ENCODE results near the gene HACD1.

The HACD1 gene

GRCh38 chr10:17586821-17587234, 30.3 kb downstream of the HACD1 start:
- no peak overlapping the region for H3K4me3 ChIP-seq (ENCODE audit: low read depth, low read length)
- TF ChIP-seq CTCF (IDR thresholded peaks at IDR 0.05; ENCODE audit: low read depth, low read length, missing control alignments) = no peak
- no peak for DNase-seq (ENCODE audit: low read depth)
- in situ Hi-C loops (cut with HindIII; ENCODE audit: low sequenced_read_pairs) = loop anchor here (25.0 kb wide), 3 partner anchors 100 to 750 kb away; no protein-coding TSS in a partner anchor

- in situ Hi-C loops (cut with HindIII; ENCODE audit: low sequenced_read_pairs) = loop anchor here (25.0 kb wide), 3 partner anchors 98 to 748 kb away; no protein-coding TSS in a partner anchor
- no peak for TF ChIP-seq CTCF (IDR thresholded peaks at IDR 0.05; ENCODE audit: low read depth, low read length, missing control alignments)
- no peak overlapping the region for H3K4me3 ChIP-seq (ENCODE audit: low read depth, low read length)
- DNase-seq (ENCODE audit: low read depth) = no peak
Measured at GRCh38 chr10:17585016-17585415, 32.2 kb downstream of the HACD1 start.

- H3K4me3 ChIP-seq (ENCODE audit: low read depth, low read length) = no peak overlapping the region
- TF ChIP-seq CTCF (IDR thresholded peaks at IDR 0.05; ENCODE audit: low read depth, low read length, missing control alignments) = no peak
- in situ Hi-C loops (cut with HindIII; ENCODE audit: low sequenced_read_pairs) = loop anchor here (25.0 kb wide), 3 partner anchors 94 to 744 kb away; no protein-coding TSS in a partner anchor
- no peak for DNase-seq (ENCODE audit: low read depth)
Measured at GRCh38 chr10:17580885-17581284, 36.3 kb downstream of the HACD1 start.

GRCh38 chr10:17578603-17579002, 38.6 kb downstream of the HACD1 start:
- H3K4me3 ChIP-seq (ENCODE audit: low read depth, low read length) = no peak overlapping the region
- no peak for DNase-seq (ENCODE audit: low read depth)
- no peak for TF ChIP-seq CTCF (IDR thresholded peaks at IDR 0.05; ENCODE audit: low read depth, low read length, missing control alignments)
- in situ Hi-C loops (cut with HindIII; ENCODE audit: low sequenced_read_pairs) = loop anchor here (25.0 kb wide), 3 partner anchors 91 to 741 kb away; no protein-coding TSS in a partner anchor

GRCh38 chr10:17576768-17577167, 40.4 kb downstream of the HACD1 start:
- no peak for TF ChIP-seq CTCF (IDR thresholded peaks at IDR 0.05; ENCODE audit: low read depth, low read length, missing control alignments)
- in situ Hi-C loops (cut with HindIII; ENCODE audit: low sequenced_read_pairs) = loop anchor here (25.0 kb wide), 3 partner anchors 89 to 739 kb away; no protein-coding TSS in a partner anchor
- no peak overlapping the region for H3K4me3 ChIP-seq (ENCODE audit: low read depth, low read length)
- no peak for DNase-seq (ENCODE audit: low read depth)

GRCh38 chr10:17564911-17565310, 52.3 kb downstream of the HACD1 start:
- no peak for TF ChIP-seq CTCF (IDR thresholded peaks at IDR 0.05; ENCODE audit: low read depth, low read length, missing control alignments)
- no peak overlapping the region for H3K4me3 ChIP-seq (ENCODE audit: low read depth, low read length)
- in situ Hi-C loops (cut with HindIII; ENCODE audit: low sequenced_read_pairs) = no loop called here
- no peak for DNase-seq (ENCODE audit: low read depth)
